Neuronal stem cell (in vitro differentiated cells): ENCODE results near the gene CPA4.

Experiments used
- DNase-seq: peaks from one replicate; pipeline ENCODE4 v3.0.0-alpha.2; 2013; ENCODE audit warnings: low spot score
- H2AFZ ChIP-seq: one replicate; pipeline ENCODE4 v1.6.1; 2013; ENCODE audit warnings: mild to moderate bottlenecking, low read length, inconsistent platforms
- H2AK5ac ChIP-seq: 2 replicates; pipeline ENCODE4 v1.6.1; 2013; ENCODE audit warnings: low read depth, mild to moderate bottlenecking, inconsistent platforms, low read length, moderate library complexity, mixed read lengths
- H2BK120ac ChIP-seq: 2 replicates; pipeline ENCODE4 v1.6.1; 2013; ENCODE audit warnings: low read depth, mild to moderate bottlenecking, inconsistent platforms, low read length, moderate library complexity, mixed read lengths
- H2BK12ac ChIP-seq: one replicate; pipeline ENCODE4 v1.6.1; 2013; ENCODE audit warnings: low read length, inconsistent platforms
- H2BK15ac ChIP-seq: 2 replicates; pipeline ENCODE4 v1.6.1; 2013; ENCODE audit warnings: mild to moderate bottlenecking, low read length, inconsistent platforms, mixed read lengths
- H2BK5ac ChIP-seq: one replicate; pipeline ENCODE4 v1.6.1; 2013; ENCODE audit warnings: inconsistent platforms, mild to moderate bottlenecking, low read length, moderate library complexity
- H3K14ac ChIP-seq: one replicate; pipeline ENCODE4 v1.6.1; 2013; ENCODE audit warnings: low read length, inconsistent platforms
- H3K18ac ChIP-seq: 2 replicates; pipeline ENCODE4 v1.6.1; 2013; ENCODE audit warnings: low read length, inconsistent platforms
- H3K23ac ChIP-seq: 2 replicates; pipeline ENCODE4 v1.6.1; 2013; ENCODE audit warnings: low read depth, mild to moderate bottlenecking, mixed read lengths, low read length, inconsistent platforms; ENCODE audit not compliant: poor library complexity
- H3K27ac ChIP-seq: replicated peaks from 3 replicates; pipeline ENCODE4 v1.5.1; 2013; ENCODE audit warnings: low read length, inconsistent platforms
- H3K27me3 ChIP-seq, 3 experiments: 2 replicates each; pipeline ENCODE4 v1.6.1; 2013; ENCODE audit warnings: low read length in 3 of 3, mild to moderate bottlenecking in 2 of 3, inconsistent platforms in 1 of 3, low read depth in 1 of 3, mixed read lengths in 1 of 3, moderate library complexity in 1 of 3; ENCODE audit not compliant: control insufficient read depth in 3 of 3, insufficient read depth in 3 of 3
- H3K36me3 ChIP-seq, 2 donors: replicated peaks in 1 of 2; 2 replicates each; pipeline ENCODE4 v1.6.1; 2013; ENCODE audit warnings: low read length in 2 of 2; ENCODE audit not compliant: control insufficient read depth in 2 of 2, insufficient read depth in 2 of 2
- H3K4ac ChIP-seq: 2 replicates; pipeline ENCODE4 v1.6.1; 2013; ENCODE audit warnings: inconsistent platforms, mild to moderate bottlenecking, low read length, moderate library complexity
- H3K4me1 ChIP-seq, 2 donors: 1 replicate in 1 of 2; 2 replicates in 1 of 2; pipeline ENCODE4 v1.6.1; 2013; ENCODE audit warnings: low read length in 2 of 2, low read depth in 1 of 2; ENCODE audit not compliant: control insufficient read depth in 2 of 2, insufficient read depth in 1 of 2
- H3K4me2 ChIP-seq: one replicate; pipeline ENCODE4 v1.6.1; 2013; ENCODE audit warnings: mild to moderate bottlenecking, low read length, inconsistent platforms; ENCODE audit not compliant: insufficient read depth, poor library complexity, severe bottlenecking
- H3K4me3 ChIP-seq, 2 donors: 2 replicates each; pipeline ENCODE4 v1.5.1; 2013; ENCODE audit warnings: low read length in 2 of 2, mild to moderate bottlenecking in 2 of 2, inconsistent platforms in 1 of 2, moderate library complexity in 1 of 2
- H3K79me1 ChIP-seq: one replicate; pipeline ENCODE4 v1.6.1; 2013; ENCODE audit warnings: low read depth, mild to moderate bottlenecking, inconsistent platforms, low read length, moderate library complexity
- H3K9ac ChIP-seq: one replicate; pipeline ENCODE4 v1.6.1; 2013; ENCODE audit warnings: mild to moderate bottlenecking, low read depth, low read length, inconsistent platforms; ENCODE audit not compliant: poor library complexity
- H3K9me3 ChIP-seq, 2 donors: replicated peaks in 1 of 2; 2 replicates each; pipeline versions ENCODE3 to v1.6.1; 2013; ENCODE audit warnings: low read length in 2 of 2, mild to moderate bottlenecking in 2 of 2, inconsistent platforms in 1 of 2, low read depth in 1 of 2, mixed read lengths in 1 of 2, moderate library complexity in 1 of 2; ENCODE audit not compliant: control insufficient read depth in 2 of 2, insufficient read depth in 1 of 2
- H4K8ac ChIP-seq: one replicate; pipeline ENCODE4 v1.6.1; 2013; ENCODE audit warnings: low read depth, mild to moderate bottlenecking, inconsistent platforms, low read length, moderate library complexity
- H4K91ac ChIP-seq: one replicate; pipeline ENCODE4 v1.6.1; 2013; ENCODE audit warnings: low read length, low read depth, mild to moderate bottlenecking, inconsistent platforms; ENCODE audit not compliant: poor library complexity
- WGBS, 2 donors: extraction: QIAGEN DNeasy Blood & Tissue Kit; methylation state at CpG; one replicate each; pipeline ENCODE4 v1.1.7; 2013; ENCODE audit warnings: missing lambda C conversion rate in 2 of 2, mixed read lengths in 1 of 2; ENCODE audit not compliant: insufficient read length in 2 of 2, insufficient replicate concordance in 1 of 2; ENCODE audit errors: extremely low coverage in 2 of 2; 5-methylcytosine and 5-hydroxymethylcytosine counted together

Gene CPA4

GRCh38 chr7:130274983-130275591 is 17.9 kb upstream of the CPA4 start:
- peak overlapping the region; percentile 7 for H2AFZ ChIP-seq
- no peak overlapping the region for H3K4ac ChIP-seq
- no peak overlapping the region for H3K23ac ChIP-seq
- H3K4me2 ChIP-seq: no peak overlapping the region
- no peak overlapping the region for H2BK5ac ChIP-seq
- no peaks in the 10 kb centered on the region for H3K79me1 ChIP-seq
- no peak overlapping the region for H4K8ac ChIP-seq
- no peaks in the 10 kb centered on the region for H3K27me3 ChIP-seq
- no peak overlapping the region for H3K9ac ChIP-seq
- DNase-seq: no peak
- no peak overlapping the region for H2BK12ac ChIP-seq
- H2BK15ac ChIP-seq: no peak overlapping the region
- peaks cover 22 to 26% of the 10 kb centered on the region in 2 donors for H3K4me1 ChIP-seq
- H3K14ac ChIP-seq: no peak overlapping the region
- peaks cover 2 to 24% of the 10 kb centered on the region in 2 donors for H3K9me3 ChIP-seq
- WGBS, 2 donors: no CpG with 5 or more reads among the region's 11 CpGs
- no peak overlapping the region for H2AK5ac ChIP-seq
- peak overlapping the region; percentile 22 for H3K18ac ChIP-seq
- peak overlapping the region; percentile 48 for H3K27ac ChIP-seq
- no peak overlapping the region for H4K91ac ChIP-seq
- peak overlapping the region; percentile 7 for H2BK120ac ChIP-seq
- H3K4me3 ChIP-seq: no peak overlapping the region
- no peaks in the 10 kb centered on the region for H3K36me3 ChIP-seq

GRCh38 chr7:130275826-130276297 is 17.1 kb upstream of the CPA4 start:
- H4K8ac ChIP-seq: no peak overlapping the region
- no peaks in the 10 kb centered on the region for H3K79me1 ChIP-seq
- H2BK15ac ChIP-seq: no peak overlapping the region
- H3K4me3 ChIP-seq: no peak overlapping the region
- H3K23ac ChIP-seq: no peak overlapping the region
- H2BK5ac ChIP-seq: no peak overlapping the region
- H3K27ac ChIP-seq: peak overlapping the region; percentile 48
- H3K36me3 ChIP-seq: no peaks in the 10 kb centered on the region
- DNase-seq: no peak
- no peak overlapping the region for H2BK120ac ChIP-seq
- no peak overlapping the region for H3K18ac ChIP-seq
- WGBS, 2 donors: no CpG with 5 or more reads among the region's 5 CpGs
- H2BK12ac ChIP-seq: no peak overlapping the region
- no peak overlapping the region for H3K4ac ChIP-seq
- peaks cover 2 to 21% of the 10 kb centered on the region in 2 donors for H3K9me3 ChIP-seq
- H3K4me2 ChIP-seq: no peak overlapping the region
- H3K14ac ChIP-seq: no peak overlapping the region
- no peak overlapping the region for H3K9ac ChIP-seq
- no peak overlapping the region for H2AFZ ChIP-seq
- no peak overlapping the region for H2AK5ac ChIP-seq
- H4K91ac ChIP-seq: no peak overlapping the region
- no peaks in the 10 kb centered on the region for H3K27me3 ChIP-seq
- peaks cover 22 to 26% of the 10 kb centered on the region in 2 donors for H3K4me1 ChIP-seq

GRCh38 chr7:130276796-130277762 is 15.9 kb upstream of the CPA4 start:
- DNase-seq: no peak
- no peak overlapping the region for H2BK5ac ChIP-seq
- H3K14ac ChIP-seq: no peak overlapping the region
- no peak overlapping the region for H3K27ac ChIP-seq
- no peak overlapping the region for H2BK12ac ChIP-seq
- H4K91ac ChIP-seq: no peak overlapping the region
- no CpG with 5 or more reads among the region's 10 CpGs for WGBS, 2 donors
- no peak overlapping the region for H2AFZ ChIP-seq
- peaks cover 0 to 15% of the 10 kb centered on the region in 2 donors for H3K9me3 ChIP-seq
- H2BK120ac ChIP-seq: no peak overlapping the region
- H3K36me3 ChIP-seq: no peaks in the 10 kb centered on the region
- H3K23ac ChIP-seq: no peak overlapping the region
- no peak overlapping the region for H3K4ac ChIP-seq
- H3K4me1 ChIP-seq: peaks cover 19 to 21% of the 10 kb centered on the region in 2 donors
- H3K27me3 ChIP-seq: no peaks in the 10 kb centered on the region
- no peak overlapping the region for H4K8ac ChIP-seq
- H3K9ac ChIP-seq: no peak overlapping the region
- H2AK5ac ChIP-seq: peak overlapping the region; percentile 9
- H2BK15ac ChIP-seq: peak overlapping the region; percentile 64
- H3K4me2 ChIP-seq: no peak overlapping the region
- no peaks in the 10 kb centered on the region for H3K79me1 ChIP-seq
- no peak overlapping the region for H3K4me3 ChIP-seq
- H3K18ac ChIP-seq: peak overlapping the region; percentile 50
